T-helper 1 cell (primary cell): Measurements from ENCODE around the gene MAGOHB.
"Not testable (repeated sequence)": the region's sequence is repeated elsewhere in the genome, so short reads cannot be mapped to it uniquely, and the experiment has no call there.

Experiments used
- DNase-seq, 5 donors: peaks; one replicate each; pipeline ENCODE4 v3.0.0-alpha.2; 2012 to 2020
- total RNA-seq, 4 donors: gene quantifications; one replicate each; lab custom pipeline; 2026; lab: John Stamatoyannopoulos, UW

The MAGOHB gene
- total RNA-seq: 6.5 to 17.9 (median 8.8) reads per million in 4 donors

GRCh38 chr12:10613349-10614055, at the start of gene MAGOHB:
MAGOHB (minus strand) TSS chr12:10613609; CDS start chr12:10613532, 77 bp downstream.
- DNase-seq: peak; percentile 89 to 98 (median 96)

- no peak for DNase-seq
Observed at GRCh38 chr12:10661338-10661737, 47.9 kb upstream of the MAGOHB start.

GRCh38 chr12:10654003-10654402, 40.6 kb upstream of the MAGOHB start:
- DNase-seq: no peak

- no peak for DNase-seq
Observed at GRCh38 chr12:10652192-10652591, 38.8 kb upstream of the MAGOHB start.

GRCh38 chr12:10646576-10646975, 33.2 kb upstream of the MAGOHB start:
- DNase-seq: not testable (repeated sequence)

- DNase-seq: no peak
Observed at GRCh38 chr12:10645910-10646309, 32.5 kb upstream of the MAGOHB start.

- DNase-seq: no peak
Observed at GRCh38 chr12:10641735-10642500, 28.5 kb upstream of the MAGOHB start.

- DNase-seq: no peak
Observed at GRCh38 chr12:10638728-10639127, 25.3 kb upstream of the MAGOHB start.

GRCh38 chr12:10636611-10637010, 23.2 kb upstream of the MAGOHB start:
- no peak for DNase-seq

- DNase-seq: no peak
Observed at GRCh38 chr12:10636124-10636523, 22.7 kb upstream of the MAGOHB start.

GRCh38 chr12:10635306-10635705, 21.9 kb upstream of the MAGOHB start:
- no peak for DNase-seq

- no peak for DNase-seq
Observed at GRCh38 chr12:10634427-10634826, 21.0 kb upstream of the MAGOHB start.

GRCh38 chr12:10633541-10633940, 20.1 kb upstream of the MAGOHB start:
- no peak for DNase-seq

- DNase-seq: no peak
Observed at GRCh38 chr12:10632226-10632625, 18.8 kb upstream of the MAGOHB start.

- no peak for DNase-seq
Observed at GRCh38 chr12:10624605-10625004, 11.2 kb upstream of the MAGOHB start.

- DNase-seq: no peak
Observed at GRCh38 chr12:10623131-10623530, 9.7 kb upstream of the MAGOHB start.

GRCh38 chr12:10621278-10621677, 7.9 kb upstream of the MAGOHB start:
- DNase-seq: no peak

- DNase-seq: no peak
Observed at GRCh38 chr12:10620078-10620779, 6.8 kb upstream of the MAGOHB start.

GRCh38 chr12:10618338-10618987, 5.1 kb upstream of the MAGOHB start:
- no peak for DNase-seq

GRCh38 chr12:10617863-10618262, 4.5 kb upstream of the MAGOHB start:
- no peak for DNase-seq

GRCh38 chr12:10615532-10615931, 2.1 kb upstream of the MAGOHB start:
- DNase-seq: no peak

- DNase-seq: no peak
Observed at GRCh38 chr12:10614056-10614370, 604 bp upstream of the MAGOHB start.

- DNase-seq: no peak
Observed at GRCh38 chr12:10612984-10613348, 443 bp downstream of the MAGOHB start.
